ENCODE results near the gene NRXN3.

Gene NRXN3

GRCh38 chr14:79295385-79295784, 1125.2 kb downstream of the NRXN3 start:
- in situ Hi-C loops (cut with HindIII; ENCODE audit: low sequenced_read_pairs): no loop called here
- DNase-seq (ENCODE audit: low read depth): no peak
- H3K4me3 ChIP-seq (ENCODE audit: low read depth, low read length): no peak overlapping the region
- no peak for TF ChIP-seq CTCF (IDR thresholded peaks at IDR 0.05; ENCODE audit: low read depth, low read length, missing control alignments)

GRCh38 chr14:79298373-79298772, 1128.2 kb downstream of the NRXN3 start:
- H3K4me3 ChIP-seq (ENCODE audit: low read depth, low read length): no peak overlapping the region
- in situ Hi-C loops (cut with HindIII; ENCODE audit: low sequenced_read_pairs): no loop called here
- DNase-seq (ENCODE audit: low read depth): no peak
- no peak for TF ChIP-seq CTCF (IDR thresholded peaks at IDR 0.05; ENCODE audit: low read depth, low read length, missing control alignments)

DNA sequence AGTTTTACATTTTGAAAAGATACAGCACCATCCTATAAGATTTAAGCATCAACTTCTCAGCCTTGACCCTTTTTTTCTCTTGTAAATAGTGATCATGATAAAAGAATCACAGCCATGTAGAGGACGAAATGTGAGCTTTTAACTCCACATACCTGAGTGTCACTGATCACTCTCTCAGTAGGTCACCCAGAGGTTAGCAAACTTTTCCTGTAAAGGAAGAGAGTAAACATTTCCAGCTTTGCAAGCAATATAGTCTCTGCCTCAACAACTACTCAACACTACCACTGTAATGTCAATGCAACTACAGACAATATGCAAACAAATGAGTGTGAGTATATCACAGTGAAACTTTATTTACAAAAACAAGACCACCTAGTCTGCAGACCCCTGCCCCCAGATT, 1129.0 kb downstream of the NRXN3 start:
- DNase-seq (ENCODE audit: low read depth): no peak
- in situ Hi-C loops (cut with HindIII; ENCODE audit: low sequenced_read_pairs): no loop called here
- no peak for TF ChIP-seq CTCF (IDR thresholded peaks at IDR 0.05; ENCODE audit: low read depth, low read length, missing control alignments)
- H3K4me3 ChIP-seq (ENCODE audit: low read depth, low read length): no peak overlapping the region

DNA sequence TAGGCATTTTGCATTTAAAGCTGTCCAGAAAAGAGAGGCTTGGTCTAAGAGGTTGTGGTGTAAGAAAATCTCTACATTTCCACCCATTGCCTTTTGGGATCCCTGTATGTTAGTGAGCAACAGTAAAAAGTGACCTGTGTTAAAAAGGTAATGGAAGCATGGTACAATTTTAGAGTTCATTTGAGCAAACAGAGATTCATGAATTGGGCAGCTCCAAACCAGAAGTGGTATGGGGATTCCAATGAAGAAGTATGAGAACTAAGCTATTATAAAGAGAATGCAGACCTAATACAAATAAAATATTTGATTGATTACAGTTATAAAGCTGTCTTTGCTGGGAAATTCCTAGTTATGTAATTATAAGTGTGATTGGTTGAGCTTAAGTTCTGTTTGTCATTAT, 1134.1 kb downstream of the NRXN3 start:
- DNase-seq (ENCODE audit: low read depth): no peak
- in situ Hi-C loops (cut with HindIII; ENCODE audit: low sequenced_read_pairs): no loop called here
- H3K4me3 ChIP-seq (ENCODE audit: low read depth, low read length): no peak overlapping the region
- no peak for TF ChIP-seq CTCF (IDR thresholded peaks at IDR 0.05; ENCODE audit: low read depth, low read length, missing control alignments)

DNA sequence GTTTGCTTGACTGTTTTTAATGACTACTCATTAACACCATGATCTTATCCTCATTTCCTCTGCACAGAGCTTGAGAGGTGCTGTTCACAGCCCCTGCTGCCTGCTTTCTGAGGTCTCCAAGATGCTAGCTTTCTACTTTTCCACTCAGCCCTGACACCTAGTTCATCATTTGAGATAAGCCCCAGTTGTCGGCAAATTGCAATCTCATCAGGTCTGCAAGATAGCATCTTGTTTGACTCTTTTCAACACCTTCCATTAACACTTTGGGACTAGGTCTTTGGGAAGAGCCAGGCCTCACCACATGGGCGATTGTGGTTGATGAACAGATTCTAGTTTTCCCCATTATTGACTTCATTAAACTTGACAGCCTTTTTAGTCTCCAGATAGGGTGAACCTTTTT, 1136.4 kb downstream of the NRXN3 start:
- no peak overlapping the region for H3K4me3 ChIP-seq (ENCODE audit: low read depth, low read length)
- DNase-seq (ENCODE audit: low read depth): no peak
- TF ChIP-seq CTCF (IDR thresholded peaks at IDR 0.05; ENCODE audit: low read depth, low read length, missing control alignments): no peak
- in situ Hi-C loops (cut with HindIII; ENCODE audit: low sequenced_read_pairs): no loop called here

- TF ChIP-seq CTCF (IDR thresholded peaks at IDR 0.05; ENCODE audit: low read depth, low read length, missing control alignments): no peak
- H3K4me3 ChIP-seq (ENCODE audit: low read depth, low read length): no peak overlapping the region
- in situ Hi-C loops (cut with HindIII; ENCODE audit: low sequenced_read_pairs): no loop called here
- no peak for DNase-seq (ENCODE audit: low read depth)
Measured at GRCh38 chr14:79318371-79318770, 1148.2 kb downstream of the NRXN3 start.

GRCh38 chr14:79320561-79320960, 1150.4 kb downstream of the NRXN3 start:
- TF ChIP-seq CTCF (IDR thresholded peaks at IDR 0.05; ENCODE audit: low read depth, low read length, missing control alignments): no peak
- in situ Hi-C loops (cut with HindIII; ENCODE audit: low sequenced_read_pairs): no loop called here

More at GRCh38 chr14:79320561-79320960, 1150.4 kb downstream of the NRXN3 start:
- DNase-seq (ENCODE audit: low read depth): no peak
- no peak overlapping the region for H3K4me3 ChIP-seq (ENCODE audit: low read depth, low read length)

All from astrocyte of the cerebellum (primary cell).